ENCODE data around the gene RELA.

GRCh38 chr11:65627202-65627601 is 35.5 kb downstream of the RELA start:
- TF ChIP-seq CTCF (conservative IDR thresholded peaks at IDR 0.05; ENCODE audit: low read length) = no peak
- no peak for TF ChIP-seq EZH2phosphoT487 (IDR thresholded peaks at IDR 0.05; ENCODE audit: borderline replicate concordance, low read depth, low read length)

Measured in OCI-LY7 (cell line).